ENCODE data around the gene PPP2R5C.

PPP2R5C gene

GRCh38 chr14:101755591-101756324 lies 5.8 kb upstream of the PPP2R5C start:
- no peak for DNase-seq

DNA sequence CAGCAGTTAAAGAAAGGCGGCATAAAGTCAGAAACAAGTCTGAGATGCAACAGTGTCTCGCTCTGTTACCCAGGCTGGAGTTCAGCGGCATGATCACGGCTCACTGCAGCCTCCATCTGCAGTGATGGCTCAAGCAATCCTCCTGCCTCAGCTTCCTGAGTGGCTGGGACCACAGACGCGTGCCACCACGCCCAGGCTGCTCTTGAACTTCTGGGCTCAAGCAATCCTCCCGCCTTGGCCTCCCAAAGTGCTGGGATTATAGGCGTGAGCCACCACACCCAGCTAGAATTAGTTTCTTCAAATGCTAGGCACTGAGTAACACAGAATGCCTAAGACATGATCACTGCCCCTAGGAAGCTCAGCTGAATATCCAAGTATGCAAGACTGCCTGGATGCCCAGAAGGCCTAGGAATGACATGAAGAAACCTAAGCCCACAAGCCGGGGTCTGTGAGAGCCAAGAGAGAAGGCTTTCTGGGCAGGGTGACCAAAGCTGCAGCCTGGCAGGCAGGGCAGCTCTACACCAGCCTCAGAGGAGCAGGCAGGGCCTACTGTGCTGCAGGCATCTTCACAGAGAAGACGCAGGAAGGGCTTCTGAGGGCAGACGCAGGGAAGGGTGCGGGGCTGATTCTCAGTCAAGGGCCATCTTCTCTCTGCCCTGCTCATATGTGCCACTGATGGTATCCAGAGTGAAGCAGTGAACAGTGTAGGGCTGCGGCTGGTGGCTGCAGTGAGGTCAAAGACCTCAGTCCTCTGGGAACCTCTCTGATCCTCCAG lies 4.3 kb upstream of the PPP2R5C start:
- DNase-seq = no peak

GRCh38 chr14:101757839-101758211 lies 3.7 kb upstream of the PPP2R5C start:
- no peak for DNase-seq

GRCh38 chr14:101758913-101759593 lies 2.5 kb upstream of the PPP2R5C start:
- no peak for DNase-seq

GRCh38 chr14:101760138-101761011 lies 1.1 kb upstream of the PPP2R5C start:
- DNase-seq = peak; percentile 96

GRCh38 chr14:101761881-101762529 lies 496 bp downstream of the PPP2R5C start:
- no peak for DNase-seq

GRCh38 chr14:101762530-101763101 lies 1.1 kb downstream of the PPP2R5C start:
- DNase-seq = no peak

GRCh38 chr14:101763941-101764709 lies 2.6 kb downstream of the PPP2R5C start:
- DNase-seq = no peak

GRCh38 chr14:101767618-101768362 lies 6.3 kb downstream of the PPP2R5C start:
- no peak for DNase-seq

DNA sequence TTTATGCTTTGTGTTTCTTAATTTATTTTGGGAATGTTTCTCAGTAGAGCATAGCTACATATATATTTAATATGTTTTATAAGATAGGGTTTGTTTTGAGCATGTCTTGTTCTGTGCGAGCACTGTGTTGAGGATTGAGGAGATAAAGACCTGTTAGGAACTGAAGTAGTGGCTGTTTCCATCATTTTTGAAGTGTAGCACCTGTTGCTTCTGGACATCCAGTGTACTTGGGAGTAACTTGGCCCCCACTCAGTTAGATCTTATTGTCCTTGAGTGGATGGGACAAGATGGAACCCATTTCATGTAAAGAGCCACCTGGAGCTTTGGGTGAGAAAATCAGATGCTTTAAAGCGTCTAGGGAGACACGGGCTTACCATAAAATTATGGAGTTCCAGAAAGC lies 8.7 kb downstream of the PPP2R5C start:
- DNase-seq = no peak

GRCh38 chr14:101772770-101773169 lies 11.3 kb downstream of the PPP2R5C start:
- no peak for DNase-seq

DNA sequence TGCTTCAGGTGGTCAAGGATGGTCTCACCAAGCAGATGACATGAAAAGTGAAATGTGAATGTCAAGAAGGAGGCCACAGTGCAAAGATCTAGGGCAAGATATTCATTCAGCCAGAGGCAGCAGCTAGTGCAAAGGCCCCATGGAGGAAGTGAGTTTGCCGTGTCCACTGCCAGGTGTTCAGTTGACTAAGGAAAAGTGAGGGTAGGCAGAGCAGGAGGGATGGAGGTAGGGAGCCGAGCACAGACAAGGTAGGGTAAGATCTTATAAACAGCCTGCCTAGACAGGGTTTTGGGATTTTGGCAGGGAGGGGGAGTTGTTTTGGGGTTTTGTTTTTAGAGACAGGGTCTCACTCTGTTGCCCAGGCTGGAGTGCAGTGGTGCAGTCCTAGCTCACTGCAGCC lies 11.9 kb downstream of the PPP2R5C start:
- no peak for DNase-seq

DNA sequence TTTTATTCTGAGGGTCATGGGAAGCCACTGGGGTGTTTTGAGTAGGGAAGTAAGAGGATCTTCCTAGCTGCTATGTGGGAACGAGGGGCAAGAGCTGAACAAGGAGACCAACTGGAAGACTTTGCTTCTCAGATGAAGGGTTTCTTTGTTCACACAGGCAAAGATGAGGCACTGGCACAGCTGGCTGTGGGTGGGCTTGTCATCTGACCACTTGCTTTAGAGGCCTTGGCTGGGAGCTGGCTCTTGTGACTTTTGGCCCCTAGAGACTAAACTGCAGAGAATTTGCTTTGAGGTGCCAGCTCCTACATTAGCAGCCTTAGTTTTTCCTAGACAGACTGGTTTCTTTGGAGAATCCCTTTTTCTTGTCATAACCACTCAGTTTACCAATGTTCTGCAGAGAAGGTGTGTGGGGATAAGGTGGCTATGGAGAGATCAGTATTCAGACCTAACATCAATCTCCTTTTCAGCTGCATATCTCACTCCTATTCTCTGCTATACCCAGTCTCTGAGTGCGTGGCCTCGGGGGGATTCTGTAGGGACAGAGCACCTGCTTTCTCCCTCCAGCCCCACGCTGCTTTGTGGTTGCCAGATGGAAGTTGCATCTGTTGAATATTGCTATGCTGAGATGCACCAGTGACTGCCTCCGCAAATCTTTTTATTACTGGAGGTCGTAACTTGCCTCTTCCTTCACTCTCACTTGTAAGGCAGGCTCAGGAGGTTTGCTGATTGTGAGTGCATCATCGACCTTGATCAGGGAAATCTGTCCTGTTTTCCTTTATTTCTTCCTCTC lies 12.7 kb downstream of the PPP2R5C start:
- DNase-seq = no peak

DNA sequence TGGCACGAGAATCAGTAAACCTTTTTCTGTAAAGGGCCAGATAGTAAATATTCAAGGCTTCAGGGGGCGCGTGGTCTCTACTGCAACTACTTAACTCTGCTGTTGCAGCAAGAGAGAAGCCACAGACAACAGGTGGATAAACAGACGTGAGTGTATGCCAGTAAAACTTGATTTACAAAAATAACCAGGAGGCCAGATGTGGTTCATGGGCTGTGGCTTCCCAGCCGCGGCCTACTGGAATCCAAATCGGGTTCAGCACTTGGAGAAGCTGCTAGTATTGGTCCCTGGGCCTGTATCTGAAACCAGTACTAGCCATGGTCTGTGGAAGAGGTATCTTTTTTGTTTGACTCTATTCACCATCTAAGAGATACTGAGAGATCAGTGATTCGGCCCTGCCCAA lies 13.3 kb downstream of the PPP2R5C start:
- no peak for DNase-seq

GRCh38 chr14:101775826-101776225 lies 14.3 kb downstream of the PPP2R5C start:
- no peak for DNase-seq

DNA sequence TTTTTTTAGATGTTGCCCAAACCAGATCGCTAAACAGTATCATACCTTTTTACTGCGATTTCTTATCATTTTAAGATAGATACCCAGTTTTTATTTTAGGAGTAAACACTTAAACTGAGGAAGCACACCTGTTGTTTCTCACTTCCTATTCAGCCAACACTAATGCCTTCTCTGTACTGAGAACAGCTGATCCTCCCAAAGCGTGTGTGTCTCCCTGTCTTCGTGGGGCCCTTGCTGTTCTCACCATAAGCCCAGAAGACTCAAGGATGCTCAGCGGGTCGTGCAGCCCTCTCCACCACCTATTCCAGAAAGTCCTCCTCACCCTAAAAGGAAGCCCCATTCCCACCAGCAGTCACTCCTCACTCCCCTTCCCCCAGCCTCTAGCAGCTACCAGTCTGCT lies 14.8 kb downstream of the PPP2R5C start:
- DNase-seq = no peak

- DNase-seq = no peak
These were observed 18.9 kb downstream of the PPP2R5C start for GRCh38 chr14:101780390-101780789.

GRCh38 chr14:101780887-101781239 lies 19.4 kb downstream of the PPP2R5C start:
- no peak for DNase-seq

DNA sequence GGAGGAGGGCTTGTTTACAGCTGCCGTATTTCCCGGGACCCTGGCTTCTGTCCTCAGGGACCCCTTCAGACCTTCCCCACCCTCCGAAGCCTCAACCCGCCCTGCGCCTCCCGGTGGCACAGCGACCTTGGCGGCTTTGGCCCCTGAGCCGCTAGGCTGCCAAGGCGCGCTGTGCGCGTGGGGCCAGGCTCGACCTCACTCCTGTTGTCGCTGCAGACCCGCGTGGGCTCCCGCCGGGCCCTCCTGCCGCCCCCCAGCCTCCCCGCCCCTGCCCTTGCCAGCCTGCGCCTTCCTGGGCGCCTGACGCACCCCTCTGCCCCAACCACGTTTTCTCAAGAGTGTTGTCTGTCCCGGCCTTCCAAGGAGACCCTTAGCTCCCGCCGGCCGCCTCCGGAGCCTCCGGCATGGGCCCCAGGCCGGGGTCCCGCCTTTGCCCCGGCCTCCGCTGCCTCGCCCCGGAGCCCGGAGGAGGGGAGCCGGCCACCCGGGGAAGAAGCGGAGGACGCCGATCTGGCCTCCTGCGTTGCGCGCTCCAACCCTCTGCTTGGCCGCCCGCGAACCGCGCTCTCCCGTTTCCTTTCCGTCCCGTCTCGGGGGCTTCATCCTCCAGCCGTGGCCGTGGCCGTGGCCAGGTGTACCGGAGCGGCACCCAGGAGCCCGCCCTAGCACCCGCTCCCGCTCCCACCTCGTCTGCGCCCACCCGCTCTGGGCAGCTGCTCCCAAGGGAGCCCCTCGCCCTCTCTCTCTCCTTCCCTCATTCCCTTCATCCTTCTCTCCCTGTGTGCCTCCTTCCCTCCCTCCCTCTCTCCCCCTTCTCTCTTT lies 19.9 kb downstream of the PPP2R5C start:
- DNase-seq = no peak
